ENCODE measurements around the gene B3GAT1.

B3GAT1 gene

DNA sequence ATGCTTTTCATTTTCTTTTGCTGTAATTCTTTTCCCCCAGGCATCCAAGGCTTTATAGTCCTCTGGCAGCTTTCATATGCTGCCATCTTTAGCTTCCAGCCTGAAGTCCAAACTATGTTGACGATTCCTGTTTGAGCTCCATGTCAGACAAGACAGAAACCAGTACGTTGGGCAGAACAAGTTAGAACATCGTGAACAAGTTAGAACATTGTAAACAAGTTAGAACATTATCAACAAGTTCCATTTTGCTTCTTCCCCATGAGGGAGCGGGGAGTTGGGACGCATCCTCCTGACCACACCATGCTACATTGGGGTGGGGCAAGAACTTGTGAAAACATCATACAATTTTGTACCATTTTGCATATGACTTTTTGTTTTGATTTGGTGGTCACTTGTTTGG, 56.4 kb downstream of the B3GAT1 start:
- TF ChIP-seq, protein P1, sequence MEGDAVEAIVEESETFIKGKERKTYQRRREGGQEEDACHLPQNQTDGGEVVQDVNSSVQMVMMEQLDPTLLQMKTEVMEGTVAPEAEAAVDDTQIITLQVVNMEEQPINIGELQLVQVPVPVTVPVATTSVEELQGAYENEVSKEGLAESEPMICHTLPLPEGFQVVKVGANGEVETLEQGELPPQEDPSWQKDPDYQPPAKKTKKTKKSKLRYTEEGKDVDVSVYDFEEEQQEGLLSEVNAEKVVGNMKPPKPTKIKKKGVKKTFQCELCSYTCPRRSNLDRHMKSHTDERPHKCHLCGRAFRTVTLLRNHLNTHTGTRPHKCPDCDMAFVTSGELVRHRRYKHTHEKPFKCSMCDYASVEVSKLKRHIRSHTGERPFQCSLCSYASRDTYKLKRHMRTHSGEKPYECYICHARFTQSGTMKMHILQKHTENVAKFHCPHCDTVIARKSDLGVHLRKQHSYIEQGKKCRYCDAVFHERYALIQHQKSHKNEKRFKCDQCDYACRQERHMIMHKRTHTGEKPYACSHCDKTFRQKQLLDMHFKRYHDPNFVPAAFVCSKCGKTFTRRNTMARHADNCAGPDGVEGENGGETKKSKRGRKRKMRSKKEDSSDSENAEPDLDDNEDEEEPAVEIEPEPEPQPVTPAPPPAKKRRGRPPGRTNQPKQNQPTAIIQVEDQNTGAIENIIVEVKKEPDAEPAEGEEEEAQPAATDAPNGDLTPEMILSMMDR (IDR thresholded peaks at IDR 0.05; ENCODE audit: borderline replicate concordance, control extremely low read depth, extremely low read depth, insufficient read depth, missing control alignments): no peak
- in situ Hi-C loops (cut with MboI; ENCODE audit: low sequenced_read_pairs, unreplicated experiment): no loop called here

DNA sequence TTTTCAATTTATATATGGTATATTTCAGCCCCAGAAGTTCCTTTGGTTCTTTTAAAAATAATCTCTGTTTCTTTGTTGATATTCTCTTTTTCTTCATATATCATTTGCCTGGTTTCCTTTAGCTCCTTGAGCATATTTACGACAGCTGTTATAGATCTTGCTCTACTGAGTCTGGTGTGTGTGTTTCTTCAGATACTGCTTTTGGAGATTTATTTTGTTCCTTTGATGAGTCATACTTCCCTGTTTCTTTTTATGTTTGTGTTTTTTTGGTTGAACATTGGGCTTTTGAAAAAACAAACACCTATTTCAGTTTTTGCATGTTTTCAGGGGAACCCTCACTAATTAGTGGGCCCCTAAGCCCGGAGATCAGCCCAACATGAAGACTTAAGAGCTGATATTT, 56.9 kb downstream of the B3GAT1 start:
- no peak for DNase-seq (ENCODE audit: low spot score)
- TF ChIP-seq, protein P1 (IDR thresholded peaks at IDR 0.05; ENCODE audit: borderline replicate concordance, control extremely low read depth, extremely low read depth, insufficient read depth, missing control alignments): no peak
- in situ Hi-C loops (cut with MboI; ENCODE audit: low sequenced_read_pairs, unreplicated experiment): no loop called here

More for the DNA sequence above, 56.4 kb downstream of the B3GAT1 start:
- DNase-seq (ENCODE audit: low spot score): no peak

DNA sequence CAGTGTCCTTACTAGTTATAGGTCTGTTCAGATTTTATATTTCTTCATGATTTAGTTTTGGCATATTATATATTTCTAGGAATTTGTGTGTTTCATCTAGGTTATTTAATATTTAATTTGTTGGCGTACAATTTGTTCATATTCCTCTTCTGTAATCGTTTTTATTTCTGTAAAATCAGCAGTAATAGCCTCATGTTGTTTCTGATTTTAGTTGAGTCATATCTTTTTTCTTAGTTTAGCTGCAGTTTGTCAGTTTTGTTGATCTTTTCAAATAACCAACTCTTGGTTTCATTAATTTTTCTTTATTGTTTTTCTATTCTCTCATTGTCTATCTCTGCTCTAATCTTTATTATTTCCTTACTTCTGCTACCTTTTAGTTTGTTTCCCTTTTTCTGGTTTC, 59.9 kb downstream of the B3GAT1 start:
- no peak for DNase-seq (ENCODE audit: low spot score)
- TF ChIP-seq, protein P1 (IDR thresholded peaks at IDR 0.05; ENCODE audit: borderline replicate concordance, control extremely low read depth, extremely low read depth, insufficient read depth, missing control alignments): no peak
- in situ Hi-C loops (cut with MboI; ENCODE audit: low sequenced_read_pairs, unreplicated experiment): no loop called here

DNA sequence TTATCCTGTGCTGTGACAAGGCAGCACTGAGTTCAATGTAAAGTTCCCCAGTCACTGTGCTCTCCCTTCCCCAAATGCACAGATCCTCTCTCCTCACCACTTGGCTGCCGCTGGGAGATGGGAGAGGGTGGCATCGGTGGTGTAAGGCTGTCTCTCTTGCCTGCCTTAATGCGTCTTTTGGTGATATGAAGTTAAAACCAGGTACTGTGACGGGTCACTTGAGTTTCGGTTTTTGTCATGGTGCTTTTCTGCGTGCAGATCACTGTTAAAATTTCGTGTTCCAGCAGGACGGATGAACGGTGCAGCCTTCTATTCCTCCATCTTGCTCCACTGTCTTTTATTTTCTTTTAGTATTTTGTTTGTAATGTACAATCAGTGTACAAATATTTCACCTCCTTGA, 61.7 kb downstream of the B3GAT1 start:
- no peak for DNase-seq (ENCODE audit: low spot score)
- TF ChIP-seq, protein P1 (IDR thresholded peaks at IDR 0.05; ENCODE audit: borderline replicate concordance, control extremely low read depth, extremely low read depth, insufficient read depth, missing control alignments): no peak
- in situ Hi-C loops (cut with MboI; ENCODE audit: low sequenced_read_pairs, unreplicated experiment): no loop called here

DNA sequence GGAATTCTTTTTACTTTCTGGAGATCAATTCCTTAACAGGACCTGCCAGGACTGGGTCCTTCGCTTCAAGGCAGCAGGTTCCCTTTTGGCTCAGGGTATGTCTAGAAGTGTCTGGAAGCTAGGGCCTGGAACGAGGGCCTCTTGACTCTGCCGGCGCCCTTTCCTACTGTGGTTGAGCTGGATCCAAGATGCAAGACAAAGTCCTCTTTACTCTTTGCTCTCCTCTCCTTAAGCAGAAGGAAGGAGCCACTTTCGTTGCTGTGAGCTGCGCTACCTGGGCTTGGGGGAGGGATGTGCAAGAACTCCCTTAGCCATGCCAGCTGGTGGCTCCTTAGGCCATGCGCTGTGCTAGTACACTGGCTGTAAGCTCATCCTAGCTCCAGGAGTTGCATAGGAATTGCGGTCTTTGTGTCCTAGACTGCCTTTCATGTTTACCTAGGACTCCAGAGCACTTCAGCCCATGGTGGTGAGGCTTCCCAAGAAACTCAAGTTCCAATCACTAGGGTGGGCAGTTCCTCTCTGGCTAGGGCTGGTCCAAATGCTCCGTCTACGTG, 62.2 kb downstream of the B3GAT1 start:
- in situ Hi-C loops (cut with MboI; ENCODE audit: low sequenced_read_pairs, unreplicated experiment): no loop called here
- DNase-seq (ENCODE audit: low spot score): no peak
- TF ChIP-seq, protein P1 (IDR thresholded peaks at IDR 0.05; ENCODE audit: borderline replicate concordance, control extremely low read depth, extremely low read depth, insufficient read depth, missing control alignments): no peak

DNA sequence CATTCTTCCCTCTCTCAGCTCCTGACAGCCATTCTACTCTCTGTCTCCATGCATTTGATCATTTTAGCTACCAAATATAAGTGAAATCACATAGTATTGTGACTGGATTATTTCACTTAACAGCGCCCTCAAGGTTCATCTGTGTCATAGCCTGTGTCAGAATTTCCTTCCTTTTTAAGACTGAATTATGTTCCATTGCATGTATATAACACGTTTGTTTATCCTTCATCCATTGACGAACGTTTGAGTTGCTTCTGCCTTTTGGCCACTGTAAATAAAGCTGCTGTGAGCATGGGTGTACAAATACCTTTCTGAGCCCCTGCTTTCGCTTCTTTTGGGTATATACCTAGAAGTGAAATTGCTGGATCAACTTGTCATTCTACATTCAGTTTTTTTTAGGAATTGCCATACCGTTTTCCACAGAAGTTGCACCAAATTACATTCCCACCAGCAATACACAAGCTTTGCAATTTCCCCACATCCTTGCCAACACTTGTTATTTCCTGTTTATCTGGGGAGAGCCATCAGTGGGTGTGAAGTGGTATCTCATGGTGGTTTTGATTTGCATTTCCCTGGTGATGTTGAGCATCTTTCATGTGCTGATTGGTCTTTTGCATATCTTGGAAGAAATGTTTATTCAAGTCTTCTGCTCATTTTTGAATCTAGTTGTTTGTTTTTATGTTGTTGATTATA, 62.8 kb downstream of the B3GAT1 start:
- in situ Hi-C loops (cut with MboI; ENCODE audit: low sequenced_read_pairs, unreplicated experiment): no loop called here
- DNase-seq (ENCODE audit: low spot score): no peak
- TF ChIP-seq, protein P1 (IDR thresholded peaks at IDR 0.05; ENCODE audit: borderline replicate concordance, control extremely low read depth, extremely low read depth, insufficient read depth, missing control alignments): no peak

Measured in GM13976 (cell line).